OCI-LY7 (cell line): ENCODE data around the gene RIC1. TPM values are rescaled to one million over a fixed set of nuclear protein-coding genes. Genes with fewer than 3 reads are reported as not detected.
"Not testable (repeated sequence)": the region's sequence is repeated elsewhere in the genome, so short reads cannot be mapped to it uniquely, and the experiment has no call there.

ENCODE experiments used
- BruUV-seq: library from RNA; stranded (reverse); fragments of 400-500 nt; replicated peaks from 2 replicates; lab custom pipeline; 2021; lab: Mats Ljungman, UMichigan
- CTCF ChIA-PET: fragments of 300-600 bp; sonication (Branson Sonifier 250); formaldehyde crosslinking; loops from one replicate; lab custom pipeline; 2022; ENCODE audit warnings: antibody characterized with exemption; ENCODE audit not compliant: unreplicated experiment; lab: Charles Lee
- POLR2A ChIA-PET: fragments of 300-600 bp; sonication (Branson Sonifier 250); formaldehyde crosslinking; loops from one replicate; lab custom pipeline; 2022; ENCODE audit warnings: antibody characterized with exemption; lab: Charles Lee
- DNase-seq: peaks from one replicate; pipeline ENCODE4 v3.0.0-alpha.2; 2015; ENCODE audit warnings: low spot score
- H2AFZ ChIP-seq: fragments of 200-600 bp; sonication (generic), shearing (Covaris generic); 2 replicates; pipeline ENCODE4 v1.6.1; 2014; ENCODE audit warnings: mild to moderate bottlenecking, antibody characterized with exemption, low read length, moderate library complexity
- H3K27ac ChIP-seq: fragments of 200-600 bp; sonication (generic); 2 replicates; pipeline ENCODE4 v1.5.1; 2014; ENCODE audit warnings: mixed run types, low read depth, mild to moderate bottlenecking, moderate library complexity, low read length, inconsistent platforms; ENCODE audit not compliant: poor library complexity, severe bottlenecking
- H3K36me3 ChIP-seq: fragments of 200-600 bp; sonication (generic); 2 replicates; pipeline ENCODE4 v1.6.1; 2014; ENCODE audit warnings: mild to moderate bottlenecking, antibody characterized with exemption, low read length, moderate library complexity, mixed read lengths; ENCODE audit not compliant: insufficient read depth
- H3K4me1 ChIP-seq: fragments of 200-600 bp; sonication (generic); 2 replicates; pipeline ENCODE4 v1.5.1; 2014; ENCODE audit warnings: mild to moderate bottlenecking, low read length; ENCODE audit not compliant: insufficient read depth, poor library complexity, severe bottlenecking
- H3K4me2 ChIP-seq: fragments of 200-600 bp; sonication (generic); 2 replicates; pipeline ENCODE4 v1.6.1; 2014; ENCODE audit warnings: mild to moderate bottlenecking, low read length
- H3K4me3 ChIP-seq: fragments of 200-600 bp; sonication (generic); 2 replicates; pipeline ENCODE4 v1.5.1; 2014; ENCODE audit warnings: mild to moderate bottlenecking, low read depth, low read length; ENCODE audit not compliant: poor library complexity, severe bottlenecking
- H3K79me2 ChIP-seq: fragments of 200-600 bp; sonication (generic); 2 replicates; pipeline ENCODE4 v1.6.1; 2016; ENCODE audit warnings: low read depth, mild to moderate bottlenecking, low read length, moderate library complexity, mixed read lengths; ENCODE audit not compliant: insufficient read depth
- H3K9me2 ChIP-seq: fragments of 200-600 bp; sonication (generic); 2 replicates; pipeline ENCODE4 v1.6.1; 2016; ENCODE audit warnings: mild to moderate bottlenecking, low read length, mixed read lengths; ENCODE audit not compliant: insufficient read depth
- H3K9me3 ChIP-seq: fragments of 200-600 bp; sonication (generic); 2 replicates; pipeline ENCODE4 v1.6.1; 2014; ENCODE audit warnings: mild to moderate bottlenecking, mixed run types, low read length, mixed read lengths
- H4K20me1 ChIP-seq: fragments of 200-600 bp; sonication (generic); 2 replicates; pipeline ENCODE4 v1.6.1; 2014; ENCODE audit warnings: mild to moderate bottlenecking, antibody characterized with exemption, low read length, moderate library complexity, mixed read lengths; ENCODE audit not compliant: insufficient read depth
- CTCF ChIP-seq: fragments of 200-600 bp; sonication (generic); conservative IDR thresholded peaks from 2 replicates; pipeline ENCODE4 v1.5.1; 2014; ENCODE audit warnings: mild to moderate bottlenecking, antibody characterized with exemption, low read length, moderate library complexity, mixed read lengths
- EZH2phosphoT487 ChIP-seq: fragments of 200-600 bp; sonication (generic); IDR thresholded peaks from 2 replicates; pipeline ENCODE4 v1.6.1; 2018; ENCODE audit warnings: low read depth, borderline replicate concordance, mild to moderate bottlenecking, mixed run types, antibody characterized with exemption, low read length, moderate library complexity, mixed read lengths
- intact Hi-C: fragments of 100-400 bp; cut with micrococcal nuclease; formaldehyde crosslinking; loops from one replicate; pipeline ENCODE4 v1.10.0; 2022; ENCODE audit not compliant: unreplicated experiment
- total RNA-seq, 2 experiments: library from RNA; depleted of rRNA in 1 of 2; stranded (reverse); fragments of >200 nt in 1 of 2; shearing (Covaris generic) in 1 of 2; gene quantifications; 2 replicates each; pipeline ENCODE4 v1.2.3, GENCODE V29; 2014 to 2022

The RIC1 gene
- total RNA-seq, 2 experiments from 2014 or later = 77.0 to 84.6 TPM

DNA sequence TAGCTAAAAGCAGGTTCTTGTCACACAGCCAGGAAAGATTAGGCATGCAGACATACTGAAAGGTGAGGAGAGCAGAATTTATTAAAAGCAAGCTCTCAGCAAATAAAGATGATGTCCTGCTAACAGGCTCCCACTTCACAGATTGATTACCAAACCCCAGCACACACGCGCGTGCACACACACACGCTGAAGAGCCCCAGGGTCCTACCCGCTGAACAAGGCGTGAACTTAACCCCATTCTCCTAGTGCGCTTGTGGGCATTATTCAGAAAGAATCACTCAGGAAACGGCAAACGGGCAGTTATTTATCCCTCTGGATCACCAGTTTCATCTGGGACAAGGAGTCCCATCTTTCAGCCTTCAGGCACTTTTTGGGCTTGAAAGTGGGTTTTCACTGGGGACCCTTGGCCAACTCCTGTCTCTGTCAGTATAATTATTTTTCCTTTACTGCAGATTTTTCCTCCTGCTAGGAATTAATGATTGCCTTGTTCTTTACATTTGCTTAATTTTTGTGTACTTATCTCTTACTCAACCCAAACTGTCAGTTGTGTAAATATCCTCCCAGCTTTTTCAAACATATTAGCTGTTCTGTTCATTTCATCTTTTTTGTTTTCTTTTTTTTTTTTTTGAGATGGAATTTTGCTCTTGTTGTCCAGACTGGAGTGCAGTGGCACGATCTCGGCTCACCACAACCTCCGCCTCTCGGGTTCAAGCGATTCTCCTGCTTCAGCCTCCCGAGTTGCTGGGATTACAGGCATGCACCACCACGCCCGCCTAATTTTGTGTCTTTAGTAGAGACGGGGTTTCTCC is 92.6 kb downstream of the RIC1 start:
- H3K27ac ChIP-seq = no peak overlapping the region
- no peaks in the 10 kb centered on the region for H3K9me2 ChIP-seq
- no peak for TF ChIP-seq CTCF
- no peak for TF ChIP-seq EZH2phosphoT487
- POLR2A ChIA-PET = interaction anchor here (0.6 kb wide), 2 partner anchors 28 to 795 kb away, joined by 3 read pairs; no protein-coding TSS in a partner anchor
- H4K20me1 ChIP-seq = no peaks in the 10 kb centered on the region
- CTCF ChIA-PET = no interaction called here
- intact Hi-C loops = no loop called here
- H2AFZ ChIP-seq = no peak overlapping the region
- DNase-seq = no peak
- H3K4me1 ChIP-seq = no peaks in the 10 kb centered on the region
- no peak overlapping the region for H3K4me2 ChIP-seq
- no TSS peak for BruUV-seq
- H3K9me3 ChIP-seq = peaks cover 7% of the 10 kb centered on the region; the same call in 1 of the 2 replicates
- no peak overlapping the region for H3K4me3 ChIP-seq
- peaks cover 73% of the 10 kb centered on the region for H3K36me3 ChIP-seq
- 0 out of 2 replicates have a peak, but pooled peaks cover 5% of the 10 kb centered on the region for H3K79me2 ChIP-seq

DNA sequence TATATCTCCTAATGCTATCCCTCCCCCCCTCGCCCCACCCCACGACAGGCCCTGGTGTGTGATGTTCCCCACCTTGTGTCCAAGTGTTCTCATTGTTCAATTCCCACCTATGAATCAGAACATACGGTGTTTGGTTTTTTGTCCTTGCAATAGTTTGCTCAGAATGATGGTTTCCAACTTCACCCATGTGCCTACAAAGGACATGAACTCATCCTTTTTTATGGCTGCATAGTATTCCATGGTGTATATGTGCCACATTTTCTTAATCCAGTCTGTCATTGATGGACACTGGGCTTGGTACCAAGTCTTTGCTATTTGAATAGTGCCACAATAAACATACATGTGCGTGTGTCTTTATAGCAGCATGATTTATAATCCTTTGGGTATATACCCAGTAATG is 93.8 kb downstream of the RIC1 start:
- DNase-seq, H3K27ac ChIP-seq, H4K20me1 ChIP-seq, H3K4me3 ChIP-seq, BruUV-seq, H3K4me2 ChIP-seq, H3K9me3 ChIP-seq, H2AFZ ChIP-seq, CTCF ChIA-PET, H3K79me2 ChIP-seq, H3K4me1 ChIP-seq, H3K9me2 ChIP-seq, intact Hi-C loops: not testable (repeated sequence)
- POLR2A ChIA-PET = interaction anchor here (0.6 to 0.7 kb wide), 2 partner anchors 283 to 1266 kb away, joined by 3 read pairs; no protein-coding TSS in a partner anchor
- H3K36me3 ChIP-seq = peaks cover 70% of the 10 kb centered on the region

DNA sequence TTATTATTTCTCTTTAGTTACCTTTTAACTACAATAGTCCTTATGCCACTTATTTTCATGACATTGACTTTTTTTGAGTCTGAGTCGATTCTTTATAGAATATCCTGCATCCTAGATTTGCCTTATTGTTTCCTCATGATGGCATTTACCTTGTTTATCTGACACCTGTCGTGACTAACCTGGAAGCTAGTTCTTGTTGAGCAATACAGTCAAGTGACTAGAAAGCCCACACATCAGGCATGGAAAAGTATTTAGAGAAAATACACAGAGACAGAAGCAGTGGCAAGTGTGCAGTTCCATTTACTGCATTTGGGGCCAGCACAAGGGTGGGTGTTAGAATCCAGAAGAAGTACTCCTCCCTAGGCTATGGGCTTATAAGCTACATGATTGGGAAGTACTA is 106.2 kb downstream of the RIC1 start:
- ChIA-PET CTCF (no interaction called here), POLR2A (interaction anchor here (0.8 to 1.1 kb wide), 2 partner anchors 14 to 16 kb away, joined by 3 read pairs; no protein-coding TSS in a partner anchor)
- H3K36me3 ChIP-seq = peaks cover 88% of the 10 kb centered on the region
- H4K20me1 ChIP-seq = no peaks in the 10 kb centered on the region; the same call in 1 of the 2 replicates
- no TSS peak for BruUV-seq
- no peak for DNase-seq
- H3K4me1 ChIP-seq = no peaks in the 10 kb centered on the region
- H3K4me3 ChIP-seq = no peak overlapping the region
- no peaks in the 10 kb centered on the region for H3K9me3 ChIP-seq
- H3K27ac ChIP-seq = no peak overlapping the region
- intact Hi-C loops = no loop called here
- no peak overlapping the region for H3K4me2 ChIP-seq
- H3K9me2 ChIP-seq = no peaks in the 10 kb centered on the region
- H2AFZ ChIP-seq = no peak overlapping the region
- 0 out of 2 replicates have a peak, but pooled peaks cover 5% of the 10 kb centered on the region for H3K79me2 ChIP-seq
- no peak for TF ChIP-seq CTCF
- no peak for TF ChIP-seq EZH2phosphoT487
